NT2/D1 (cell line): ENCODE results near the gene RAB31.

Experiments used
- DNase-seq: peaks from one replicate; pipeline ENCODE4 v3.0.0-alpha.2; 2011; ENCODE audit warnings: low read depth, low spot score
- H3K27me3 ChIP-seq: 2 replicates; pipeline ENCODE4 v1.6.0; 2011; ENCODE audit warnings: mild to moderate bottlenecking; ENCODE audit not compliant: insufficient read length, insufficient read depth
- H3K36me3 ChIP-seq: 2 replicates; pipeline ENCODE4 v1.6.1; 2011; ENCODE audit warnings: mild to moderate bottlenecking, low read length, mixed read lengths; ENCODE audit not compliant: insufficient read depth, insufficient read length
- H3K4me1 ChIP-seq: 2 replicates; pipeline ENCODE4 v1.5.1; 2011; ENCODE audit not compliant: insufficient read depth, insufficient read length
- H3K4me3 ChIP-seq: 2 replicates; pipeline ENCODE4 v1.5.1; 2011; ENCODE audit warnings: low read depth; ENCODE audit not compliant: insufficient read length
- H3K9ac ChIP-seq: 2 replicates; pipeline ENCODE4 v1.6.0; 2011; ENCODE audit warnings: low read depth; ENCODE audit not compliant: insufficient read length
- H3K9me3 ChIP-seq: 2 replicates; pipeline ENCODE4 v1.5.1; 2011; ENCODE audit warnings: mild to moderate bottlenecking, low read length; ENCODE audit not compliant: insufficient read depth
- SUZ12 ChIP-seq: IDR thresholded peaks from 2 replicates; pipeline ENCODE4 v1.6.1; 2011; ENCODE audit not compliant: insufficient read length, insufficient read depth; ENCODE audit errors: extremely low read depth
- YY1 ChIP-seq: IDR thresholded peaks from 2 replicates; pipeline ENCODE4 v1.6.1; 2011; ENCODE audit not compliant: insufficient read length, insufficient read depth
- ZNF274 ChIP-seq: IDR thresholded peaks from 2 replicates; pipeline ENCODE4 v1.6.1; 2011; ENCODE audit warnings: mild to moderate bottlenecking, low read depth, low read length

The RAB31 gene

GRCh38 chr18:9906481-9906880 is 198.4 kb downstream of the RAB31 start:
- no peak for DNase-seq

GRCh38 chr18:9907867-9908266 is 199.8 kb downstream of the RAB31 start:
- peaks cover 4% of the 10 kb centered on the region; the same call in 1 of the 2 replicates for H3K9me3 ChIP-seq
- no peak for TF ChIP-seq YY1
- no peak for TF ChIP-seq SUZ12
- TF ChIP-seq ZNF274, result no peak
- DNase-seq, result no peak
- H3K27me3 ChIP-seq, result no peaks in the 10 kb centered on the region
- no peaks in the 10 kb centered on the region for H3K36me3 ChIP-seq
- H3K9ac ChIP-seq, result no peak overlapping the region
- no peaks in the 10 kb centered on the region for H3K4me1 ChIP-seq
- H3K4me3 ChIP-seq, result no peak overlapping the region

More at GRCh38 chr18:9906481-9906880, 198.4 kb downstream of the RAB31 start:
- no peak for TF ChIP-seq SUZ12
- TF ChIP-seq ZNF274, result no peak
- no peak for TF ChIP-seq YY1
- Histone ChIP-seq H3K4me3 (no peak overlapping the region), H3K9me3 (no peaks in the 10 kb centered on the region), H3K9ac (no peak overlapping the region), H3K4me1 (no peaks in the 10 kb centered on the region), H3K36me3 (no peaks in the 10 kb centered on the region), H3K27me3 (no peaks in the 10 kb centered on the region)

DNA sequence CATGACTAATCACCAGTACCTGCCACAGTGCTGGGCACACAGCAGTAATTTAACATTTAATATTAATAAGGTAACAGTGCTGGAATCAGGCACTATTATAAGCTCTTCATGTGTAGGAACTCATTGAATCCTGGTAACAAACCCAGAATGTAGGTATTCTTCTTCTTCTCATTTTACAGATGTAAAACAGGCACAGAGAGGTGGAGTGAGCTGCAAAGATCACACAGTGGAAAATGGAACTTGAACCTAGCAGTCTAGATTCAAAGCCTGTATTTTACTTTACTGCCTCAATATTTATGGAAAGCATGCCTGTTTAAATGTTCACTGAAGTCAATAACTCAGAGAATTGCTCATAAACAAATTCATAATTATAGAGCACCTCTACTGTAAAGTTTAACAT is 202.0 kb downstream of the RAB31 start:
- no peak for TF ChIP-seq ZNF274
- TF ChIP-seq SUZ12, result no peak
- no peak for TF ChIP-seq YY1
- Histone ChIP-seq H3K9me3 (peaks cover 4% of the 10 kb centered on the region; the same call in 1 of the 2 replicates), H3K27me3 (no peaks in the 10 kb centered on the region), H3K4me3 (no peak overlapping the region), H3K9ac (no peak overlapping the region), H3K4me1 (no peaks in the 10 kb centered on the region), H3K36me3 (no peaks in the 10 kb centered on the region)
- DNase-seq, result no peak

DNA sequence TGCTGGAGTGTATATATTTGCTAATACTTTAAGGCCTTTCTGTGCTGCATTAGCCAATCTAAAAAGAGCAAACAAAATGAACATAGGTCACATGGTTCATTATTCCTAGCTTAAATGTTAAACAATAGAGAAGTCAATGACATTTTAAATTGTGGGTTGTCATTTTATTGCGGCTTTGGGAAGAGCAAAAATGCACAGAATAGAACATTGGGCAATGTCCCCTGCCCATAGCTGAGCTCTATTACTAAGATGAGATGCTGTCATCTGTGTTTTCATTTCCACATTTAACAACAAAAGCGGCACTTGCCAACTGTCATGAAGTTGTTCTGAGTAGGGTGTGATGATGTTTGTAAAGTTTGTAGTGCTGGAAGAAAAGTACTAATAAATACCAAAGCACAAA is 202.6 kb downstream of the RAB31 start:
- no peak overlapping the region for H3K9ac ChIP-seq
- no peaks in the 10 kb centered on the region for H3K4me1 ChIP-seq
- no peak for DNase-seq
- peaks cover 4% of the 10 kb centered on the region; the same call in 1 of the 2 replicates for H3K9me3 ChIP-seq
- TF ChIP-seq ZNF274 (no peak), SUZ12 (no peak), YY1 (no peak)
- H3K4me3 ChIP-seq, result no peak overlapping the region
- no peaks in the 10 kb centered on the region for H3K36me3 ChIP-seq
- H3K27me3 ChIP-seq, result no peaks in the 10 kb centered on the region

GRCh38 chr18:9911226-9911625 is 203.1 kb downstream of the RAB31 start:
- Histone ChIP-seq H3K27me3 (no peaks in the 10 kb centered on the region), H3K4me3 (no peak overlapping the region), H3K36me3 (no peaks in the 10 kb centered on the region), H3K9ac (no peak overlapping the region), H3K4me1 (no peaks in the 10 kb centered on the region), H3K9me3 (peaks cover 4% of the 10 kb centered on the region; the same call in 1 of the 2 replicates)
- DNase-seq, result no peak
- no peak for TF ChIP-seq ZNF274
- no peak for TF ChIP-seq SUZ12
